NCI-H128 (cell line): ENCODE measurements around the gene APOA4.
"Not testable (repeated sequence)": the region's sequence is repeated elsewhere in the genome, so short reads cannot be mapped to it uniquely, and the experiment has no call there.

Source experiments
- DNase-seq: peaks from one replicate; lab custom pipeline; 2025; ENCODE audit not compliant: unreplicated experiment; lab: John Stamatoyannopoulos, UW

APOA4 gene

GRCh38 chr11:116849060-116849459 lies 26.0 kb upstream of the APOA4 start:
- DNase-seq = no peak

- no peak for DNase-seq
Observed at GRCh38 chr11:116847612-116848011, 24.5 kb upstream of the APOA4 start.

GRCh38 chr11:116844722-116845121 lies 21.6 kb upstream of the APOA4 start:
- DNase-seq = no peak

- no peak for DNase-seq
Observed at GRCh38 chr11:116843661-116844060, 20.6 kb upstream of the APOA4 start.

GRCh38 chr11:116842909-116843308 lies 19.8 kb upstream of the APOA4 start:
- no peak for DNase-seq

- no peak for DNase-seq
Observed at GRCh38 chr11:116842117-116842516, 19.0 kb upstream of the APOA4 start.

GRCh38 chr11:116840746-116841296 lies 17.7 kb upstream of the APOA4 start:
- no peak for DNase-seq

GRCh38 chr11:116840224-116840745 lies 17.2 kb upstream of the APOA4 start:
- no peak for DNase-seq

- DNase-seq = no peak
Observed at GRCh38 chr11:116838321-116839084, 15.4 kb upstream of the APOA4 start.

GRCh38 chr11:116837231-116838091 lies 14.4 kb upstream of the APOA4 start, which contains the start of gene APOA1:
Gene APOA1 (minus strand): TSS chr11:116837622. CDS start chr11:116837387, 235 bp downstream.
- DNase-seq = no peak

GRCh38 chr11:116836632-116836991 lies 13.5 kb upstream of the APOA4 start:
- DNase-seq = no peak

GRCh38 chr11:116835791-116836631 lies 12.9 kb upstream of the APOA4 start:
- DNase-seq = peak; percentile 81

GRCh38 chr11:116835042-116835772 lies 12.1 kb upstream of the APOA4 start:
- no peak for DNase-seq

- not testable (repeated sequence) for DNase-seq
Observed at GRCh38 chr11:116834535-116835041, 11.5 kb upstream of the APOA4 start.

GRCh38 chr11:116833816-116834534 lies 10.9 kb upstream of the APOA4 start:
- DNase-seq = no peak

- no peak for DNase-seq
Observed at GRCh38 chr11:116833491-116833815, 10.3 kb upstream of the APOA4 start.

- no peak for DNase-seq
Observed at GRCh38 chr11:116832350-116833290, 9.5 kb upstream of the APOA4 start.

GRCh38 chr11:116831790-116832349 lies 8.8 kb upstream of the APOA4 start:
- DNase-seq = no peak
